Measurements from ENCODE around the gene SCD.
A peak's percentile ranks its signal among the peaks of the same experiment; 100 is the strongest.

The SCD gene

DNA sequence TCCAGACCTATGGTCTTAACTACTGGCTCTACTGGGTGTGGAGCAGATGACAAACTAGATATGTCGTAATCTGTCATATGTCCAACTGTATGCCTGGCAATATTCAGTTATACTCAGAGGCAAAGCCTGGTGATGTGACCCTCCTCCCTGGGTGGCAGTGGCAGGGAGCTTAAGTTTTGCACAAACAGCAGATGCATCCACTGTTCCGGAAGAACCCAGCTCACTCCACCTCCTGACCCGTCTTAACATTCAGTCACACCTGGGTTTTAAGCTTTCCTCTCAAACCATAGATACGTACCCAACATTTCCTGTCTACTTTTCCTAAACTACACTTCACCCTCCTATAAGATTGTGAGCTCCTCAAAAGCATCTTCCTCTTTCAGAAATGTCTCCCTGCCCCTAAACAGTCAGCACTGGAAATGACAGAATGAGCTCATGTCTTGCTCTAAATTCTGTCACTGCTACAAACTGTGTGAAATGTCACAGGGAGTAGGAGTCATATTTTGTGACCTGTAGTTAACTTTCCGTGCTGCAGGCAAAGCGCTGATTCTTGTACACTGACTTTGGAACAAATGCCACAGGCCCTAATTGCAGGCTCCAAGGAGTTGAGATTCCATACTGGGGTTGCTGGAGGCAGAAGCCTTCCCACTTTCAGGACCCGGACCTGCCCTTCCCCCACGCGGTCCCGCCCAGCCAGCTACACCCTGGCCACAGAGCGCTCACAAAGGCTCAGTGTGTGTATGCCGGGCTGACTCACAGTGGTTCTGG, 23.9 kb downstream of the SCD start:
- no peaks in the 10 kb centered on the region for H3K9me3 ChIP-seq (ENCODE audit: control insufficient read depth, low read length)
- H3K79me2 ChIP-seq: no peaks in the 10 kb centered on the region
- TF ChIP-seq CTCF (IDR thresholded peaks at IDR 0.05): no peak
- H3K27ac ChIP-seq: peak overlapping the region; percentile 99
- H3K4me3 ChIP-seq (ENCODE audit: low read depth, low read length): peak overlapping the region; percentile 39
- H3K4me1 ChIP-seq: peaks cover 38% of the 10 kb centered on the region
- peak overlapping the region; percentile 58 for H2AFZ ChIP-seq
- peak overlapping the region; percentile 61 for H3K4me2 ChIP-seq (ENCODE audit: low read length)
- no peaks in the 10 kb centered on the region for H3K27me3 ChIP-seq (ENCODE audit: control insufficient read depth, insufficient read depth, low read length)
- no peak overlapping the region for H3K9ac ChIP-seq
- no peaks in the 10 kb centered on the region for H3K36me3 ChIP-seq (ENCODE audit: control insufficient read depth, insufficient read depth, low read length)

GRCh38 chr10:100371482-100372027, 24.5 kb downstream of the SCD start:
- Histone ChIP-seq H3K4me3 (ENCODE audit: low read depth, low read length) (peak overlapping the region; percentile 39), H3K27ac (peak overlapping the region; percentile 99), H3K9me3 (ENCODE audit: control insufficient read depth, low read length) (no peaks in the 10 kb centered on the region), H3K79me2 (no peaks in the 10 kb centered on the region), H3K9ac (no peak overlapping the region), H3K4me2 (ENCODE audit: low read length) (peak overlapping the region; percentile 61), H3K36me3 (ENCODE audit: control insufficient read depth, insufficient read depth, low read length) (no peaks in the 10 kb centered on the region), H3K27me3 (ENCODE audit: control insufficient read depth, insufficient read depth, low read length) (no peaks in the 10 kb centered on the region), H3K4me1 (peaks cover 35% of the 10 kb centered on the region), H2AFZ (peak overlapping the region; percentile 58)
- TF ChIP-seq CTCF (IDR thresholded peaks at IDR 0.05): no peak

GRCh38 chr10:100372415-100373297, 25.6 kb downstream of the SCD start:
- Histone ChIP-seq H3K9ac (no peak overlapping the region), H3K4me2 (ENCODE audit: low read length) (peak overlapping the region; percentile 89), H3K4me1 (peaks cover 32% of the 10 kb centered on the region), H3K36me3 (ENCODE audit: control insufficient read depth, insufficient read depth, low read length) (no peaks in the 10 kb centered on the region), H2AFZ (peak overlapping the region; percentile 91), H3K27me3 (ENCODE audit: control insufficient read depth, insufficient read depth, low read length) (no peaks in the 10 kb centered on the region), H3K9me3 (ENCODE audit: control insufficient read depth, low read length) (no peaks in the 10 kb centered on the region), H3K4me3 (ENCODE audit: low read depth, low read length) (peak overlapping the region; percentile 64), H3K79me2 (no peaks in the 10 kb centered on the region), H3K27ac (peak overlapping the region; percentile 99)
- no peak for TF ChIP-seq CTCF (IDR thresholded peaks at IDR 0.05)

GRCh38 chr10:100373298-100374199, 26.5 kb downstream of the SCD start:
- Histone ChIP-seq H3K9me3 (ENCODE audit: control insufficient read depth, low read length) (no peaks in the 10 kb centered on the region), H3K27me3 (ENCODE audit: control insufficient read depth, insufficient read depth, low read length) (no peaks in the 10 kb centered on the region), H3K9ac (peak overlapping the region; percentile 25), H3K4me1 (peaks cover 32% of the 10 kb centered on the region), H3K79me2 (no peaks in the 10 kb centered on the region), H3K4me3 (ENCODE audit: low read depth, low read length) (peak overlapping the region; percentile 64), H3K36me3 (ENCODE audit: control insufficient read depth, insufficient read depth, low read length) (no peaks in the 10 kb centered on the region), H2AFZ (peak overlapping the region; percentile 91), H3K4me2 (ENCODE audit: low read length) (peak overlapping the region; percentile 89), H3K27ac (peak overlapping the region; percentile 99)
- no peak for TF ChIP-seq CTCF (IDR thresholded peaks at IDR 0.05)

All from parathyroid adenoma (tissue), 2 donors.